ENCODE data around the gene SART1.

- TF ChIP-seq, protein P1, sequence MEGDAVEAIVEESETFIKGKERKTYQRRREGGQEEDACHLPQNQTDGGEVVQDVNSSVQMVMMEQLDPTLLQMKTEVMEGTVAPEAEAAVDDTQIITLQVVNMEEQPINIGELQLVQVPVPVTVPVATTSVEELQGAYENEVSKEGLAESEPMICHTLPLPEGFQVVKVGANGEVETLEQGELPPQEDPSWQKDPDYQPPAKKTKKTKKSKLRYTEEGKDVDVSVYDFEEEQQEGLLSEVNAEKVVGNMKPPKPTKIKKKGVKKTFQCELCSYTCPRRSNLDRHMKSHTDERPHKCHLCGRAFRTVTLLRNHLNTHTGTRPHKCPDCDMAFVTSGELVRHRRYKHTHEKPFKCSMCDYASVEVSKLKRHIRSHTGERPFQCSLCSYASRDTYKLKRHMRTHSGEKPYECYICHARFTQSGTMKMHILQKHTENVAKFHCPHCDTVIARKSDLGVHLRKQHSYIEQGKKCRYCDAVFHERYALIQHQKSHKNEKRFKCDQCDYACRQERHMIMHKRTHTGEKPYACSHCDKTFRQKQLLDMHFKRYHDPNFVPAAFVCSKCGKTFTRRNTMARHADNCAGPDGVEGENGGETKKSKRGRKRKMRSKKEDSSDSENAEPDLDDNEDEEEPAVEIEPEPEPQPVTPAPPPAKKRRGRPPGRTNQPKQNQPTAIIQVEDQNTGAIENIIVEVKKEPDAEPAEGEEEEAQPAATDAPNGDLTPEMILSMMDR (IDR thresholded peaks at IDR 0.05; ENCODE audit: insufficient read depth, low read depth, low read length): no peak
- no peak for TF ChIP-seq EZH2 (IDR thresholded peaks at IDR 0.05; ENCODE audit: insufficient read depth, low read length)
Measured at GRCh38 chr11:65934014-65934413, 27.5 kb upstream of the SART1 start.
